K562 (cell line): ENCODE results near the gene ACHE. TPM values are rescaled to one million over a fixed set of nuclear protein-coding genes. Genes with fewer than 3 reads are reported as not detected.
A peak's percentile ranks its signal among the peaks of the same experiment; 100 is the strongest.

Experiments used
- ARHGAP35 ChIP-seq: fragments of 450-650 bp; IDR thresholded peaks from 2 replicates; pipeline ENCODE4 v1.6.1; 2018; ENCODE audit not compliant: partially characterized antibody
- BCOR ChIP-seq: fragments of 450-650 bp; IDR thresholded peaks from 2 replicates; pipeline ENCODE4 v1.6.1; 2016
- CBX2 ChIP-seq: fragments of 200-600 bp; sonication (generic); IDR thresholded peaks from one replicate; pipeline ENCODE4 v1.6.1; 2012; ENCODE audit warnings: mild to moderate bottlenecking, low read length, inconsistent platforms; ENCODE audit not compliant: insufficient read depth, poor library complexity, severe bottlenecking
- CSDE1 ChIP-seq, 2 experiments: fragments of 450-650 bp; IDR thresholded peaks; 2 replicates each; pipeline ENCODE4 v1.6.1; 2016; ENCODE audit warnings: mild to moderate bottlenecking in 1 of 2
- E2F3 ChIP-seq: fragments of 250-450 bp; sonication (Bioruptor Pico); IDR thresholded peaks from 2 replicates; pipeline ENCODE4 v1.4.0; 2020; ENCODE audit warnings: mild to moderate bottlenecking
- FOXP1 ChIP-seq: sonication (generic); formaldehyde crosslinking; IDR thresholded peaks from 2 replicates; pipeline ENCODE4 v1.8.0; 2022; ENCODE audit warnings: mild to moderate bottlenecking, missing genetic modification reagents
- FUS ChIP-seq: fragments of 200-400 bp; formaldehyde crosslinking; optimal IDR thresholded peaks from 2 replicates; pipeline ENCODE3; 2017; ENCODE audit warnings: low read depth, low read length
- GABPB1 ChIP-seq: sonication (generic); formaldehyde crosslinking; IDR thresholded peaks from 2 replicates; pipeline ENCODE4 v1.8.0; 2022; ENCODE audit warnings: mild to moderate bottlenecking, missing genetic modification reagents
- KHSRP ChIP-seq: fragments of 450-650 bp; IDR thresholded peaks from 2 replicates; pipeline ENCODE4 v1.6.1; 2017
- LCOR ChIP-seq: sonication (generic); formaldehyde crosslinking; IDR thresholded peaks from 2 replicates; pipeline ENCODE4 v1.8.0; 2022; ENCODE audit warnings: mild to moderate bottlenecking, missing genetic modification reagents
- NCOA1 ChIP-seq: fragments of 450-650 bp; IDR thresholded peaks from 2 replicates; pipeline ENCODE4 v1.6.1; 2016; ENCODE audit warnings: low read depth
- NFIC ChIP-seq: fragments of 450-650 bp; IDR thresholded peaks from 2 replicates; pipeline ENCODE4 v1.6.1; 2017; ENCODE audit warnings: mild to moderate bottlenecking, inconsistent platforms
- NFRKB ChIP-seq: fragments of 450-650 bp; IDR thresholded peaks from 2 replicates; pipeline ENCODE4 v1.6.1; 2016; ENCODE audit warnings: low read depth
- NFYB ChIP-seq: IDR thresholded peaks from 2 replicates; pipeline ENCODE4 v1.6.1; 2011; ENCODE audit warnings: mild to moderate bottlenecking, moderate library complexity; ENCODE audit not compliant: insufficient read length; ENCODE audit errors: extremely low read depth
- NR2C1 ChIP-seq, 2 experiments: fragments of 450-650 bp; IDR thresholded peaks; 2 replicates each; pipeline ENCODE4 v1.6.1; 2017; ENCODE audit warnings: mild to moderate bottlenecking in 2 of 2, antibody characterized with exemption in 1 of 2, inconsistent platforms in 1 of 2, missing compliant biosample characterization in 1 of 2, missing genetic modification characterization in 1 of 2
- POLR3A ChIP-seq: IDR thresholded peaks from 2 replicates; pipeline ENCODE4 v1.6.1; 2011; ENCODE audit warnings: borderline replicate concordance, mild to moderate bottlenecking, moderate library complexity; ENCODE audit not compliant: insufficient read length, insufficient read depth; ENCODE audit errors: extremely low read depth
- POU5F1 ChIP-seq: fragments of 150-350 bp; IDR thresholded peaks from 2 replicates; pipeline ENCODE4 v1.6.1; 2014; ENCODE audit warnings: borderline replicate concordance, low read length, low read depth, mild to moderate bottlenecking; ENCODE audit not compliant: partially characterized antibody
- SAFB ChIP-seq: fragments of 200-400 bp; formaldehyde crosslinking; IDR thresholded peaks from 2 replicates; pipeline ENCODE4 v1.6.1; 2017; ENCODE audit warnings: low read depth, low read length, borderline replicate concordance
- SIX5 ChIP-seq, 2 experiments: IDR thresholded peaks; 2 replicates each; pipeline ENCODE4 v1.6.1; 2011; ENCODE audit warnings: low read length in 2 of 2, borderline replicate concordance in 1 of 2, low read depth in 1 of 2, mild to moderate bottlenecking in 1 of 2, moderate library complexity in 1 of 2; ENCODE audit not compliant: insufficient read depth in 1 of 2
- ZC3H8 ChIP-seq: fragments of 450-650 bp; IDR thresholded peaks from 2 replicates; pipeline ENCODE4 v1.6.1; 2017
- ZFPM2 ChIP-seq: fragments of 250-450 bp; sonication (Bioruptor Pico); IDR thresholded peaks from 2 replicates; pipeline ENCODE4 v1.5.1; 2022; ENCODE audit warnings: mild to moderate bottlenecking
- ZNF507 ChIP-seq: conservative IDR thresholded peaks from 2 replicates; pipeline ENCODE4 v1.6.1; 2017; ENCODE audit warnings: missing genetic modification characterization, missing compliant biosample characterization
- ZNF707 ChIP-seq: fragments of 250-450 bp; sonication (Bioruptor Pico); conservative IDR thresholded peaks from 2 replicates; pipeline ENCODE4 v1.8.0; 2022; ENCODE audit warnings: inconsistent platforms, mild to moderate bottlenecking, moderate library complexity
- polyA plus RNA-seq, 8 experiments: library from polyadenylated mRNA; depleted of rRNA in 4 of 8; stranded (reverse) in 5 of 8; unstranded in 3 of 8; fragments of >200 nt; fragmentation: Nextera tagmentation in 2 of 8; fragmentation: Illumina TruSeq in 1 of 8; extraction: Ambion mirVana in 2 of 8; extraction: Trizol in 1 of 8; gene quantifications; 2 replicates each; pipeline versions ENCODE4 v1.2.1 to v1.2.3, GENCODE V29; 2011 to 2014; ENCODE audit warnings: inconsistent platforms in 1 of 8, missing spikeins in 1 of 8
- total RNA-seq, 7 experiments: library from RNA; depleted of rRNA in 6 of 7; stranded (reverse); fragments of >200 nt in 6 of 7; fragmentation: Illumina TruSeq in 2 of 7; extraction: Trizol in 2 of 7; gene quantifications; 2 replicates each; pipeline versions ENCODE4 v1.2.1 to v1.2.3, GENCODE V29; 2011 to 2021; ENCODE audit warnings: low replicate concordance in 1 of 7
- TF ChIP-seq, protein P1 (sequence below): fragments of 250-450 bp; sonication (Bioruptor Pico); IDR thresholded peaks from 2 replicates; pipeline ENCODE4 v1.8.0; 2022; ENCODE audit warnings: moderate library complexity, mild to moderate bottlenecking, inconsistent platforms
- TF ChIP-seq, protein P2 (sequence below): fragments of 250-450 bp; sonication (Bioruptor Pico); IDR thresholded peaks from 2 replicates; pipeline ENCODE4 v1.9.0; 2021; ENCODE audit warnings: mild to moderate bottlenecking, inconsistent platforms
- TF ChIP-seq, protein P3 (sequence below): fragments of 250-450 bp; sonication (Bioruptor Pico); IDR thresholded peaks from 2 replicates; pipeline ENCODE4 v1.5.0; 2022; ENCODE audit warnings: mild to moderate bottlenecking

Gene ACHE
- total and polyA plus RNA-seq, 9 of the 15 experiments (the other 6 are each of a cell fraction or from before 2014, with no cell fraction given) = 0.04 to 8.8 (median 1.9) TPM

DNA sequence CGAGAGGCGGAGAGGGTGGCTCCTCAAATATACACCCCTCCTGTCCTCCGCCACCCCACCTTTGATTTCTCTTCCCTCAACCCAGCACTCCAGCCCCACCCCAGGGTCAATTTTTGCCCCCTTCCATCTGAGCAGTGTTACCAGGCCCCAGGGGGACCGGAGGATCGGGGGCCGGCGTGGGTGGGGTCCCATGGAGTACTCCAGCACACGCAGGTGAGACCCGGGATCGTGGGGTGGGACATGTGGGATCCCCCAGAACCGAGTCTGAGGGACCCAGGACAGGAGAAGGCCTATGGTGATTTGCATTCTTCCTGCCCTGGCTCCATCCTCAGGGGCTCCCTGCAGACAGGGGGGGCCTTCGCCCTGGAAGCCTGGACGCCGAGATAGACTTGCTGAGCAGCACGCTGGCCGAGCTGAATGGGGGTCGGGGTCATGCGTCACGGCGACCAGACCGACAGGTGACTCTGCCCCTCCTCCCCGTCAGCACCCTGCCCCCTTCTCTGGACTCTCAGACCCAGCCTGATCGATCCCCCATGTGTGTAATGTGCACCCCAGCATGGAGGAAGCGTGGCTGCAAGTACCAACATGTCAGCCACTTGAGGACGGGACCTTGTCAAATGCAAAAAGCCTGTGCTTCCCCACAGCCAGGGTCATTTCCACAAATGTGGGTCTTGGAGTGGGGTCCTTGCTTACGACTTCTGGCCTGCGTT, 27.8 kb downstream of the ACHE start (continued):
- TF ChIP-seq E2F3 = peak; percentile 43; the same call in 1 of the 2 replicates
- TF ChIP-seq CBX2 = no peak
- TF ChIP-seq ZNF507 (tag) = no peak
- TF ChIP-seq LCOR (CRISPR knock-in tag) = 0 out of 2 replicates have a peak, but pooled peaks have one; percentile 39
- TF ChIP-seq NR2C1 (IDR thresholded peaks at IDR 0.05) = no peak
- peak; percentile 35; the same call in 1 of the 2 replicates for TF ChIP-seq NR2C1 (tag; IDR thresholded peaks at IDR 0.05)
- 0 out of 2 replicates have a peak, but pooled peaks have one; percentile 29 for TF ChIP-seq NFRKB
- TF ChIP-seq SIX5 (IDR thresholded peaks at IDR 0.05; ENCODE audit: borderline replicate concordance in 1 of 2, insufficient read depth in 1 of 2, low read depth in 1 of 2, low read length in 2 of 2) = no peak
- TF ChIP-seq POU5F1 = no peak
- no peak for TF ChIP-seq CSDE1 (IDR thresholded peaks at IDR 0.05)
- TF ChIP-seq ZFPM2 (CRISPR knock-in tag) = no peak
- no peak for TF ChIP-seq NFIC
- no peak for TF ChIP-seq NCOA1
- TF ChIP-seq, protein P1, sequence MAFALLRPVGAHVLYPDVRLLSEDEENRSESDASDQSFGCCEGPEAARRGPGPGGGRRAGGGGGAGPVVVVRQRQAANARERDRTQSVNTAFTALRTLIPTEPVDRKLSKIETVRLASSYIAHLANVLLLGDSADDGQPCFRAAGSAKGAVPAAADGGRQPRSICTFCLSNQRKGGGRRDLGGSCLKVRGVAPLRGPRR (CRISPR knock-in tag) = no peak
- no peak for TF ChIP-seq FUS
- no peak for TF ChIP-seq FOXP1 (CRISPR knock-in tag)
- TF ChIP-seq POLR3A = no peak
- no peak for TF ChIP-seq NFYB
- no peak for TF ChIP-seq ARHGAP35
- TF ChIP-seq BCOR = no peak
- TF ChIP-seq, protein P2, sequence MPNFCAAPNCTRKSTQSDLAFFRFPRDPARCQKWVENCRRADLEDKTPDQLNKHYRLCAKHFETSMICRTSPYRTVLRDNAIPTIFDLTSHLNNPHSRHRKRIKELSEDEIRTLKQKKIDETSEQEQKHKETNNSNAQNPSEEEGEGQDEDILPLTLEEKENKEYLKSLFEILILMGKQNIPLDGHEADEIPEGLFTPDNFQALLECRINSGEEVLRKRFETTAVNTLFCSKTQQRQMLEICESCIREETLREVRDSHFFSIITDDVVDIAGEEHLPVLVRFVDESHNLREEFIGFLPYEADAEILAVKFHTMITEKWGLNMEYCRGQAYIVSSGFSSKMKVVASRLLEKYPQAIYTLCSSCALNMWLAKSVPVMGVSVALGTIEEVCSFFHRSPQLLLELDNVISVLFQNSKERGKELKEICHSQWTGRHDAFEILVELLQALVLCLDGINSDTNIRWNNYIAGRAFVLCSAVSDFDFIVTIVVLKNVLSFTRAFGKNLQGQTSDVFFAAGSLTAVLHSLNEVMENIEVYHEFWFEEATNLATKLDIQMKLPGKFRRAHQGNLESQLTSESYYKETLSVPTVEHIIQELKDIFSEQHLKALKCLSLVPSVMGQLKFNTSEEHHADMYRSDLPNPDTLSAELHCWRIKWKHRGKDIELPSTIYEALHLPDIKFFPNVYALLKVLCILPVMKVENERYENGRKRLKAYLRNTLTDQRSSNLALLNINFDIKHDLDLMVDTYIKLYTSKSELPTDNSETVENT = peak; percentile 46; the same call in 1 of the 2 replicates
- TF ChIP-seq KHSRP = no peak
- TF ChIP-seq GABPB1 (CRISPR knock-in tag) = peak; percentile 63; the same call in 1 of the 2 replicates
- no peak for TF ChIP-seq ZC3H8
- TF ChIP-seq ZNF707 = no peak
- TF ChIP-seq, protein P3, sequence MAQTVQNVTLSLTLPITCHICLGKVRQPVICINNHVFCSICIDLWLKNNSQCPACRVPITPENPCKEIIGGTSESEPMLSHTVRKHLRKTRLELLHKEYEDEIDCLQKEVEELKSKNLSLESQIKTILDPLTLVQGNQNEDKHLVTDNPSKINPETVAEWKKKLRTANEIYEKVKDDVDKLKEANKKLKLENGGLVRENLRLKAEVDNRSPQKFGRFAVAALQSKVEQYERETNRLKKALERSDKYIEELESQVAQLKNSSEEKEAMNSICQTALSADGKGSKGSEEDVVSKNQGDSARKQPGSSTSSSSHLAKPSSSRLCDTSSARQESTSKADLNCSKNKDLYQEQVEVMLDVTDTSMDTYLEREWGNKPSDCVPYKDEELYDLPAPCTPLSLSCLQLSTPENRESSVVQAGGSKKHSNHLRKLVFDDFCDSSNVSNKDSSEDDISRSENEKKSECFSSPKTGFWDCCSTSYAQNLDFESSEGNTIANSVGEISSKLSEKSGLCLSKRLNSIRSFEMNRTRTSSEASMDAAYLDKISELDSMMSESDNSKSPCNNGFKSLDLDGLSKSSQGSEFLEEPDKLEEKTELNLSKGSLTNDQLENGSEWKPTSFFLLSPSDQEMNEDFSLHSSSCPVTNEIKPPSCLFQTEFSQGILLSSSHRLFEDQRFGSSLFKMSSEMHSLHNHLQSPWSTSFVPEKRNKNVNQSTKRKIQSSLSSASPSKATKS (CRISPR knock-in tag) = no peak
- no peak for TF ChIP-seq SAFB
